Measurements from ENCODE around the gene TSPYL4. TPM values are rescaled to one million over a fixed set of nuclear protein-coding genes. Genes with fewer than 3 reads are reported as not detected.

Gene TSPYL4
- total and polyA plus RNA-seq, 2 of the 8 experiments (the other 6 are each of a cell fraction or from before 2014, with no cell fraction given): 20.5 to 22.6 TPM

- no peak for TF ChIP-seq CHD7 (IDR thresholded peaks at IDR 0.05; ENCODE audit: insufficient replicate concordance, low read length)
- TF ChIP-seq ATF3 (IDR thresholded peaks at IDR 0.05; ENCODE audit: insufficient read depth, low read depth, low read length): no peak
- TF ChIP-seq CTBP2 (IDR thresholded peaks at IDR 0.05; ENCODE audit: borderline replicate concordance, insufficient read depth, insufficient read length, low read length): no peak
- no peak for TF ChIP-seq HDAC6 (IDR thresholded peaks at IDR 0.05; ENCODE audit: low read depth, low read length)
- TF ChIP-seq POLR2A (IDR thresholded peaks at IDR 0.05; ENCODE audit: control extremely low read depth in 1 of 2, low read depth in 2 of 2, low read length in 2 of 2): peak; percentile 26 to 63; a peak in 2 of 3 replicates
- TF ChIP-seq SUZ12 (IDR thresholded peaks at IDR 0.05; ENCODE audit: low read length): no peak
Observed at GRCh38 chr6:116278481-116278829, 24.6 kb upstream of the TSPYL4 start (continued).
